Stimulated activated CD8-positive, alpha-beta memory T cell treated with anti-CD3 and anti-CD28 coated beads, Interleukin-7, amount 100 ng/mL, for 24 hours (primary cell): ENCODE results near the gene DGCR8.
"Not testable (repeated sequence)": the region's sequence is repeated elsewhere in the genome, so short reads cannot be mapped to it uniquely, and the experiment has no call there.

Source experiments
- DNase-seq: peaks from one replicate; pipeline ENCODE4 v3.0.0-alpha.2; 2020; ENCODE audit warnings: low read depth

DGCR8 gene

GRCh38 chr22:20066617-20067383, 13.2 kb upstream of the DGCR8 start:
- DNase-seq = no peak

GRCh38 chr22:20067384-20067682, 12.7 kb upstream of the DGCR8 start:
- DNase-seq = not testable (repeated sequence)

- no peak for DNase-seq
These were observed 11.4 kb upstream of the DGCR8 start for GRCh38 chr22:20068640-20069039.

- no peak for DNase-seq
These were observed 10.6 kb upstream of the DGCR8 start for GRCh38 chr22:20069331-20070042.

GRCh38 chr22:20071524-20071972, 8.5 kb upstream of the DGCR8 start:
- no peak for DNase-seq

GRCh38 chr22:20076627-20077172, 3.3 kb upstream of the DGCR8 start:
- no peak for DNase-seq

GRCh38 chr22:20080445-20080775, 369 bp downstream of the DGCR8 start:
- peak; percentile 30 for DNase-seq

- DNase-seq = no peak
These were observed 974 bp downstream of the DGCR8 start for GRCh38 chr22:20080776-20081654.

- DNase-seq = no peak
These were observed 3.3 kb downstream of the DGCR8 start for GRCh38 chr22:20083157-20083890.

GRCh38 chr22:20083891-20084546, 4.0 kb downstream of the DGCR8 start:
- no peak for DNase-seq

- DNase-seq = no peak
These were observed 4.7 kb downstream of the DGCR8 start for GRCh38 chr22:20084547-20085413.

GRCh38 chr22:20085651-20086050, 5.6 kb downstream of the DGCR8 start:
- DNase-seq = no peak

GRCh38 chr22:20086101-20086599, 6.1 kb downstream of the DGCR8 start:
- no peak for DNase-seq

- no peak for DNase-seq
These were observed 6.7 kb downstream of the DGCR8 start for GRCh38 chr22:20086763-20087162.

GRCh38 chr22:20087319-20088262, 7.5 kb downstream of the DGCR8 start:
- DNase-seq = no peak

GRCh38 chr22:20088263-20088648, 8.2 kb downstream of the DGCR8 start:
- no peak for DNase-seq

- DNase-seq = no peak
These were observed 9.4 kb downstream of the DGCR8 start for GRCh38 chr22:20089226-20089976.
